Measurements from ENCODE around the gene STOML1. TPM values are rescaled to one million over a fixed set of nuclear protein-coding genes. Genes with fewer than 3 reads are reported as not detected.

The STOML1 gene
- total RNA-seq, 1 experiment from 2014 or later: 2.5 TPM

GRCh38 chr15:73990250-73991005, 1.7 kb downstream of the STOML1 start:
- no peak overlapping the region for H3K27ac ChIP-seq (ENCODE audit: insufficient read length, low read depth, low read length)
- H2AK5ac ChIP-seq (ENCODE audit: insufficient read length, low read length): no peak overlapping the region
- H3K18ac ChIP-seq (ENCODE audit: insufficient read length, low read depth, low read length): no peak overlapping the region
- H2BK15ac ChIP-seq (ENCODE audit: low read depth, low read length): no peak overlapping the region
- H2BK120ac ChIP-seq (ENCODE audit: low read depth, low read length, poor library complexity, severe bottlenecking): no peak overlapping the region
- H2BK5ac ChIP-seq (ENCODE audit: insufficient read length, low read length): no peak overlapping the region
- H3K14ac ChIP-seq (ENCODE audit: insufficient read depth, low read length): no peak overlapping the region
- H4K8ac ChIP-seq (replicated peaks; ENCODE audit: insufficient read length, low read depth, low read length): no peak overlapping the region
- H3K4me1 ChIP-seq (ENCODE audit: insufficient read depth, low read length): no peaks in the 10 kb centered on the region
- H2BK20ac ChIP-seq (ENCODE audit: low read depth, low read length, poor library complexity, severe bottlenecking): no peak overlapping the region
- Mint-ChIP-seq H3K27me3 (ENCODE audit: low read depth) (peaks cover 16% of the 10 kb centered on the region), H3K36me3 (ENCODE audit: insufficient read depth in 1 of 3, low read depth in 3 of 3) (no peaks in the 10 kb centered on the region), H3K27ac (no peak overlapping the region), H3K4me1 (peaks cover 15 to 20% of the 10 kb centered on the region in 2 experiments), H3K4me3 (peak overlapping the region in 1 of 2 experiments; percentile 83; a peak in 1 of 5 replicates), H3K9me3 (no peaks in the 10 kb centered on the region; a peak in 1 of 5 replicates)
- H3K79me1 ChIP-seq (ENCODE audit: insufficient read depth, low read depth, low read length, poor library complexity, severe bottlenecking): no peaks in the 10 kb centered on the region
- H4K20me1 ChIP-seq (ENCODE audit: control insufficient read depth, insufficient read depth, insufficient read length): no peaks in the 10 kb centered on the region
- no peak overlapping the region for H3K4me2 ChIP-seq (ENCODE audit: insufficient read depth, insufficient read length, low read length)
- H3K79me2 ChIP-seq (ENCODE audit: insufficient read depth, low read length): no peaks in the 10 kb centered on the region; the same call in 1 of the 2 replicates
- H3K56ac ChIP-seq (ENCODE audit: insufficient read length, low read depth, low read length): no peak overlapping the region
- H3K23me2 ChIP-seq (ENCODE audit: insufficient read length, low read depth, low read length, poor library complexity, severe bottlenecking): peaks cover 11% of the 10 kb centered on the region
- no peak overlapping the region for H4K5ac ChIP-seq (ENCODE audit: insufficient read length, low read depth, low read length)
- H2BK12ac ChIP-seq (ENCODE audit: insufficient read length, low read depth, low read length): no peak overlapping the region
- no peak for DNase-seq
- H3K9ac ChIP-seq (ENCODE audit: extremely low read depth, insufficient read length, low read length): no peak overlapping the region
- H3T11ph ChIP-seq (ENCODE audit: low read length): no peak overlapping the region
- no peak overlapping the region for H3K23ac ChIP-seq (ENCODE audit: insufficient read length, low read depth, low read length)
- no peaks in the 10 kb centered on the region for H3K27me3 ChIP-seq (ENCODE audit: insufficient read depth, low read length)
- no peak overlapping the region for H2AFZ ChIP-seq (ENCODE audit: low read length)
- WGBS (ENCODE audit: extremely low coverage, insufficient read length, low lambda C conversion rate): no CpG with 5 or more reads among the region's 9 CpGs
- no peak overlapping the region for H3K4ac ChIP-seq (ENCODE audit: low read depth, low read length)
- TF ChIP-seq CTCF (conservative IDR thresholded peaks at IDR 0.05): no peak
- no peak overlapping the region for H4K91ac ChIP-seq (ENCODE audit: insufficient read length, low read depth, low read length)
- no peaks in the 10 kb centered on the region for H3K9me3 ChIP-seq (ENCODE audit: control insufficient read depth, low read depth, low read length)

All from H9 (cell line).